ENCODE measurements around the gene GSE1. TPM values are rescaled to one million over a fixed set of nuclear protein-coding genes. Genes with fewer than 3 reads are reported as not detected.

GSE1 gene
- total and polyA plus RNA-seq, 11 donors: 18.1 to 48.4 (median 37.1) TPM

GRCh38 chr16:85676466-85676865, 63.3 kb downstream of the GSE1 start:
- ATAC-seq: no peak
- Histone ChIP-seq H3K4me3 (no peak overlapping the region), H3K27ac (no peak overlapping the region), H3K36me3 (peaks cover 0 to 67% (median 29%) of the 10 kb centered on the region in 9 donors), H3K9me3 (no peaks in the 10 kb centered on the region), H3K4me1 (peaks cover 0 to 22% (median 12%) of the 10 kb centered on the region in 12 donors), H3K27me3 (no peaks in the 10 kb centered on the region)
- 92 to 99% (median 97%) methylated on average over 7 of the region's 7 CpGs for WGBS, 4 donors
- intact Hi-C loops (cut with DNase I): loop anchor here in 2 of 10 donors (5.0 kb wide), 1 partner anchor 41 kb away; no protein-coding TSS in a partner anchor
- TF ChIP-seq CTCF (IDR thresholded peaks at IDR 0.05) (no peak), POLR2A (IDR thresholded peaks at IDR 0.05) (no peak)
- DNase-seq: no peak

- no peak for TF ChIP-seq CTCF (IDR thresholded peaks at IDR 0.05)
- no peak for TF ChIP-seq POLR2A (IDR thresholded peaks at IDR 0.05)
- Histone ChIP-seq H3K27me3 (no peaks in the 10 kb centered on the region), H3K36me3 (peaks cover 0 to 57% (median 19%) of the 10 kb centered on the region in 9 donors), H3K27ac (no peak overlapping the region), H3K4me1 (peaks cover 0 to 22% (median 12%) of the 10 kb centered on the region in 12 donors), H3K4me3 (no peak overlapping the region), H3K9me3 (no peaks in the 10 kb centered on the region)
- WGBS, 4 donors: 87 to 91% (median 90%) methylated on average over 6 of the region's 6 CpGs
- ATAC-seq (no peak), DNase-seq (no peak)
- intact Hi-C loops (cut with DNase I): loop anchor here in 2 of 10 donors (5.0 kb wide), 1 partner anchor 40 kb away; no protein-coding TSS in a partner anchor
These were observed 64.4 kb downstream of the GSE1 start for GRCh38 chr16:85677383-85677967.

- DNase-seq: no peak
- no peak overlapping the region for H3K27ac ChIP-seq
- no peak overlapping the region for H3K4me3 ChIP-seq
- intact Hi-C loops (cut with DNase I): loop anchor here in 2 of 10 donors (5.0 kb wide), 1 partner anchor 39 kb away; no protein-coding TSS in a partner anchor
- no peak for TF ChIP-seq POLR2A (IDR thresholded peaks at IDR 0.05)
- no peaks in the 10 kb centered on the region for H3K9me3 ChIP-seq
- no peaks in the 10 kb centered on the region for H3K27me3 ChIP-seq
- peaks cover 0 to 52% (median 13%) of the 10 kb centered on the region in 9 donors for H3K36me3 ChIP-seq
- no peak for ATAC-seq
- WGBS, 4 donors: 83 to 92% (median 86%) methylated on average over 8 of the region's 8 CpGs
- peaks cover 0 to 22% (median 12%) of the 10 kb centered on the region in 12 donors for H3K4me1 ChIP-seq
These were observed 64.9 kb downstream of the GSE1 start for GRCh38 chr16:85678016-85678415.

GRCh38 chr16:85678821-85679220, 65.7 kb downstream of the GSE1 start:
- intact Hi-C loops (cut with DNase I): loop anchor here in 2 of 10 donors (5.0 kb wide), 1 partner anchor 38 kb away; no protein-coding TSS in a partner anchor

More at GRCh38 chr16:85678821-85679220, 65.7 kb downstream of the GSE1 start:
- no peak for ATAC-seq
- H3K27me3 ChIP-seq: no peaks in the 10 kb centered on the region
- peaks cover 0 to 45% (median 11%) of the 10 kb centered on the region in 9 donors for H3K36me3 ChIP-seq
- H3K4me3 ChIP-seq: no peak overlapping the region
- DNase-seq: no peak
- 92 to 96% (median 94%) methylated on average over 5 of the region's 5 CpGs for WGBS, 4 donors
- H3K9me3 ChIP-seq: no peaks in the 10 kb centered on the region
- TF ChIP-seq CTCF (IDR thresholded peaks at IDR 0.05): no peak
- TF ChIP-seq POLR2A (IDR thresholded peaks at IDR 0.05): no peak
- H3K27ac ChIP-seq: no peak overlapping the region
- peaks cover 0 to 17% (median 8%) of the 10 kb centered on the region in 12 donors for H3K4me1 ChIP-seq
